ENCODE measurements around the gene UBE2S.

GRCh38 chr19:55444646-55445045 lies 37.1 kb upstream of the UBE2S start:
- TF ChIP-seq POLR2A (IDR thresholded peaks at IDR 0.05) (no peak), CTCF (IDR thresholded peaks at IDR 0.05) (no peak)

Data from lower leg skin (tissue), 3 donors.